DMS 273 treated with DMSO at 0.1 percent for 48 hours (cell line): ENCODE results near the gene CFAP52.
"Not testable (repeated sequence)": the region's sequence is repeated elsewhere in the genome, so short reads cannot be mapped to it uniquely, and the experiment has no call there.

ENCODE experiments used
- DNase-seq: peaks from one replicate; lab custom pipeline; 2025; lab: John Stamatoyannopoulos, UW

Gene CFAP52

DNA sequence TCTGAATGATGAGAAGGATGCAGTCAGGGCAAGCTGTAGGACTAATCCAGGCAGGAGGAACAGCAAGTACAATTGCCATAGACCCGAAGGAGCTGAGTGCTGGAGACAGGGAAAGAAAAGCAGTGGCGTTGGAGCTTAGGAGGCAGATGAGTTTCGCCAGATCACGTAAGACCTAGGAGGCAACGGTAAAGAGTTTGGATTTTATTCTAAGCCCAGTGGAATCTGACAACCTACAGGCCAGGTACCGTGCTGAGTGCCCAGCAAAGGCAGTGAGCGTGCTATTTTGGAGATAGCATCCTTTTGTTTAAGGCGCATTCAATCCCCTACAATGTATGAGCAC lies 70.1 kb downstream of the CFAP52 start:
- DNase-seq, result no peak

DNA sequence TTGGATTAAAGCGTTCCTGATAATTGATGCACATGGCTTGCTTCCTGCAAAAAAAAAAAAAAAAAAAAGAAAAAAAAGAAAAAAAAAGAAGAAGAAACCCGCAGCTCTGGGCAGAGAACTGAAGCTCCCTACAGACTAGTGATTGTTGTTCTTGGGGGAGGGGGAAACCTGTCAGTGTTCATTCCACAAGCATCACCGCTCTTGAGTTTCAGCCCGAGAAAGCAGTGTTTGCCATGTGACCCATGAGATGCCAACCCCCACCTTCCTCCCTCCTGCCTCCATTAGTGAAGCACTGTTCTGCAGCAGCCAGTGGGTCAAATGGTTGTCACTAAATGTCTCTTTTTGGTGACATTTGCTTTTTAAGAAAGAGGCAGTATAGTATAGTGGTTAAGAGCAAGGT lies 70.6 kb downstream of the CFAP52 start:
- DNase-seq, result no peak

GRCh38 chr17:9648521-9649110 lies 72.2 kb downstream of the CFAP52 start:
- DNase-seq, result no peak

GRCh38 chr17:9658593-9659211 lies 82.3 kb downstream of the CFAP52 start:
- DNase-seq, result no peak

GRCh38 chr17:9661027-9661426 lies 84.6 kb downstream of the CFAP52 start:
- no peak for DNase-seq

GRCh38 chr17:9663511-9663910 lies 87.1 kb downstream of the CFAP52 start:
- DNase-seq, result not testable (repeated sequence)

- no peak for DNase-seq
Observed at GRCh38 chr17:9666461-9667050, 90.1 kb downstream of the CFAP52 start.

DNA sequence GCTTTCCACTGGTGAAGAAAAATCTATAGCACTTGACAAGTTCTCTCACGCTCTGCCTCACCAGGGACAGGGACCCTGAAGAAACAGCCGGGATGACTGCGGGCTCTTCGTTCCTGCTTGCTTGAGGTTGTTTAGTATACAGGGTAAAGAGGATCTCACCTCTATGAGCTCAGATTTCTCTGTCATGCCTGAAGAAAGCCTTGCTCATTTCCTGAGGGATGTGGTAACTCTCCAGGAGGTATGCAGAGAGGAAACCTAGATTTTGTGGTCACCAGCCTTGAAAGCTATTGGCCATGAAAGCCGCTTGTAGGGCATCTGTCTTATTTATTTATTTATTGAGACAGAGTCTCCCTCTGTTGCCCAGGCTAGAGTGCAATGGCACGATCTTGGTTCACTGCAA lies 92.1 kb downstream of the CFAP52 start:
- no peak for DNase-seq

DNA sequence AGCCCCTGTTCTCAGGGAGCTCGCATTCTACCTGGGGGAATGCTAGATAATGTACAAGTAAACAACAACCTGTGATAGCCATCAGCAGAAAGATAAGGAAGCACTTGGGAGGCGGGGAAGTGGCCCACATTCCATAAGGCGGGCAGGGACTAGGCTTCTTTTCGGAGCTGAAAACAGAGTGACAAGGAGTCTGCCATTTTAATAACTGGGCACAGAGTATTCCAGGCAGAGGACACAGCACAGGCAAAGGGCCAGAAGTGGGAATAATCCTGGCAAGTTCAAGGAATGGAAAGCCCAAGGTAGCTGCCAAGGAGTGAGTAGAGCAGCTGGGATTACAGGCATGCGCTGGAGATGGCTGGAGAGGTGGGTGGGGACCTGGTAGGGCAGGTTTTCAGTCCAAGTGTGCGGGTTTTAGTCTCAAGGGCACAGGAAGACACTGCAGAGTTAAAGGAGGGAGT lies 93.1 kb downstream of the CFAP52 start:
- DNase-seq, result no peak

DNA sequence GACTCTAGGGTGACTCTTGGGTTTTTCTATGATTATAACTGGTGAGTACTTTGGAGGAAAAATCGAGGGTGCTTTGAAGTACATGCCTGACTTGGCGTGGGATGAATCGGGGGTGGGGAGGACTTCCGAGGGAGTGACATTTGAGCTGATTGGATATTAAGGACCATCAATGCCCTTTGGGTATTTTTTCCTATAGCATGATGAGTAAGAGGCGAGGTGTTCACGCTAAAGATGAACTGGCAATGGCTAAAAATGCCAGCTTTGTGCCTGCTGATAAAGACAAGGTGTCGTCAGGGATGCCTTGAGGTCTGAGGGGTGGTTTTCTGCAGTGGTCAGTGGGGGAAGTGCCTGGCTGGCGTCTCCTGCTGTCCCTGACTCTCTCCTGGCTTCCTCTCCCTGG lies 94.2 kb downstream of the CFAP52 start:
- no peak for DNase-seq

- DNase-seq, result no peak
Observed at GRCh38 chr17:9671559-9671958, 95.1 kb downstream of the CFAP52 start.

DNA sequence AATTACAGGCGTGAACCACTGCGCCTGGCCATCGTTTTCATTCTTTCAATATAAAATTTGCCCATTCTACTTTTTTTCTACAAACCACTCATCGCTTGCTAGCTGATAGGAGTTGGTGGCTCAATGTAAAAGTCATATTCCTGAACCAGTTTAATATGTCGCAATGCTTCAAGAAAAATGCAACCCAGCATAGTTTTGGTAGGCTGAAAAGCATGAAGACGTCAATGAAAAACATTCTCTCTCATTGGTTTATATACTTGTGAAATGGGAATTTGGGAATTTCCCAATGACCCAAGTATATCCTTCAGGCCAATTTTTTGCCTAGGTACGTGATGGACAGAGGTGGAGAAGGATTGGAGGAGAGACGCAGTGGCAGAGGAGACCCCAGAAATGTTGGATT lies 95.8 kb downstream of the CFAP52 start:
- no peak for DNase-seq

DNA sequence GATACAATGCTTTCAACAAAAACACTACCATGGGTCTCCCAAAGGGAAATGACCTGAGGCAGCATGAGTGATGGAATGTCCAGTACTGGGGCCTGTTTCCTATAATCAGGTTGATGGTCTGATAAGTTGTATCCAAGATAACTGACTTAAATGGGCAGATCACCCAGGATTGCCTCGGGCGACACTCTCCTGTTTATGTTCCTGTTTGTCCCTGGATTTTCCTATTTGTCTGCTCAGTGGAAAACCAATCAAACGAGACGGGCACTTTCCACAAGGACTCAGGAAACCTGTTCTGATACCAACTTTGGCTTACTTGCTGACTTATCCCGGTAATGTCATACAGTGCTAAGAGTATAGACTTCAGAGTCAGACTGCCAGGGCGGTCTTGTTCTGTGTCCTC lies 96.2 kb downstream of the CFAP52 start:
- DNase-seq, result no peak

GRCh38 chr17:9676084-9676483 lies 99.6 kb downstream of the CFAP52 start:
- no peak for DNase-seq

DNA sequence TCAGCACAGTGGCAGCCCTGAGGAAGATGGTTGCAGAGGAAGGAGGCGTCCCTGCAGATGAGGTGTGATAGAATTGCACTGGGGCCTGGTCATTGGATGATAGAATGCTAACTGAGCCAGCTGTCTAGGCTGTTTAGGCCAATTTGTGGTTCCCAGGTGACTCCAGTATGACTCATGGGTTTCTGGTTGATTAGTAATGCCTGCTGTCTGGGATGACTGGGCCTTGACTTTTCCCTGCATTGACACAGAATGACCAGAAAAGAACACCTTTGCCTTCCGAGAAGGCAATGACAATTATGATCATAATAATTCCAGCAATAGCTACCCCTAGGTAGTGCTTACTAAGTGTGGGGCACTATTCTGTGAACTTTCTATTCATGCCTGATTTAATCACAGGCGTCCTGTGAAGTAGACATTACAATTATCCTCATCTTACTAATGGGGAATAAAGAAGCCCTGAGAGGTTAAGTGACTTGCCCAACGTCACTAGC lies 100.4 kb downstream of the CFAP52 start:
- no peak for DNase-seq

GRCh38 chr17:9677411-9677810 lies 101.0 kb downstream of the CFAP52 start:
- no peak for DNase-seq

GRCh38 chr17:9677896-9678295 lies 101.5 kb downstream of the CFAP52 start:
- DNase-seq, result no peak

GRCh38 chr17:9684955-9685621 lies 108.6 kb downstream of the CFAP52 start:
- DNase-seq, result no peak
